ENCODE measurements around the gene APOL4.
A peak's percentile ranks its signal among the peaks of the same experiment; 100 is the strongest.
"Not testable (repeated sequence)": the region's sequence is repeated elsewhere in the genome, so short reads cannot be mapped to it uniquely, and the experiment has no call there.

Gene APOL4

GRCh38 chr22:36156515-36157419 is 44.8 kb downstream of the APOL4 start:
- peak in 1 of 2 donors; percentile 72 for DNase-seq (ENCODE audit: extremely low read depth in 1 of 2, low read depth in 1 of 2)

GRCh38 chr22:36156119-36156514 is 45.5 kb downstream of the APOL4 start:
- DNase-seq (ENCODE audit: extremely low read depth in 1 of 2, low read depth in 1 of 2) = no peak

- no peak for DNase-seq (ENCODE audit: extremely low read depth in 1 of 2, low read depth in 1 of 2)
These were observed 45.9 kb downstream of the APOL4 start for GRCh38 chr22:36155702-36156101.

GRCh38 chr22:36154423-36154945 is 47.1 kb downstream of the APOL4 start:
- DNase-seq (ENCODE audit: extremely low read depth in 1 of 2, low read depth in 1 of 2) = no peak

GRCh38 chr22:36153501-36154422 is 47.8 kb downstream of the APOL4 start:
- no peak for DNase-seq (ENCODE audit: extremely low read depth in 1 of 2, low read depth in 1 of 2)

GRCh38 chr22:36152821-36153220 is 48.8 kb downstream of the APOL4 start:
- DNase-seq (ENCODE audit: extremely low read depth in 1 of 2, low read depth in 1 of 2) = not testable (repeated sequence)

GRCh38 chr22:36152088-36152487 is 49.5 kb downstream of the APOL4 start:
- no peak for DNase-seq (ENCODE audit: extremely low read depth in 1 of 2, low read depth in 1 of 2)

GRCh38 chr22:36151006-36151595 is 50.5 kb downstream of the APOL4 start:
- no peak for DNase-seq (ENCODE audit: extremely low read depth in 1 of 2, low read depth in 1 of 2)

GRCh38 chr22:36149441-36149840 is 52.2 kb downstream of the APOL4 start:
- no peak for DNase-seq (ENCODE audit: extremely low read depth in 1 of 2, low read depth in 1 of 2)

GRCh38 chr22:36148411-36148810 is 53.2 kb downstream of the APOL4 start:
- DNase-seq (ENCODE audit: extremely low read depth in 1 of 2, low read depth in 1 of 2) = no peak

GRCh38 chr22:36147196-36147791 is 54.3 kb downstream of the APOL4 start:
- no peak for DNase-seq (ENCODE audit: extremely low read depth in 1 of 2, low read depth in 1 of 2)

- DNase-seq (ENCODE audit: extremely low read depth in 1 of 2, low read depth in 1 of 2) = no peak
These were observed 55.7 kb downstream of the APOL4 start for GRCh38 chr22:36145881-36146280.

GRCh38 chr22:36144886-36145541 is 56.6 kb downstream of the APOL4 start:
- DNase-seq (ENCODE audit: extremely low read depth in 1 of 2, low read depth in 1 of 2) = no peak

- no peak for DNase-seq (ENCODE audit: extremely low read depth in 1 of 2, low read depth in 1 of 2)
These were observed 57.7 kb downstream of the APOL4 start for GRCh38 chr22:36143956-36144355.

GRCh38 chr22:36143066-36143815 is 58.4 kb downstream of the APOL4 start:
- DNase-seq (ENCODE audit: extremely low read depth in 1 of 2, low read depth in 1 of 2) = no peak

GRCh38 chr22:36141481-36141880 is 60.1 kb downstream of the APOL4 start:
- DNase-seq (ENCODE audit: extremely low read depth in 1 of 2, low read depth in 1 of 2) = no peak

Data from stimulated activated CD8-positive, alpha-beta memory T cell treated with anti-CD3 and anti-CD28 coated beads, Interleukin-7, amount 100 ng/mL, for 48 hours (primary cell).